Left ventricle myocardium inferior (tissue), 1 donor: ENCODE results near the gene RPL13. TPM values are rescaled to one million over a fixed set of nuclear protein-coding genes. Genes with fewer than 3 reads are reported as not detected.

Source experiments
- DNase-seq: peaks from one replicate; pipeline ENCODE4 v3.0.0-alpha.2; 2020
- H3K27ac ChIP-seq: fragments of 200-600 bp; replicated peaks from 2 replicates; pipeline ENCODE4 v1.8.0; 2021
- H3K27me3 ChIP-seq: fragments of 200-600 bp; 2 replicates; pipeline ENCODE4 v1.8.0; 2021; ENCODE audit warnings: low read depth
- H3K36me3 ChIP-seq: fragments of 200-600 bp; 2 replicates; pipeline ENCODE4 v1.8.0; 2021
- H3K4me1 ChIP-seq: fragments of 200-600 bp; 2 replicates; pipeline ENCODE4 v1.8.0; 2021
- H3K4me3 ChIP-seq: fragments of 200-600 bp; 2 replicates; pipeline ENCODE4 v1.8.0; 2021; ENCODE audit warnings: mild to moderate bottlenecking, moderate library complexity
- H3K9me3 ChIP-seq: fragments of 200-600 bp; replicated peaks from 2 replicates; pipeline ENCODE4 v1.8.0; 2021
- CTCF ChIP-seq: fragments of 200-600 bp; IDR thresholded peaks from 2 replicates; pipeline ENCODE4 v1.8.0; 2021; ENCODE audit warnings: antibody characterized with exemption, mild to moderate bottlenecking, borderline replicate concordance
- intact Hi-C: fragments of 100-400 bp; cut with micrococcal nuclease; formaldehyde crosslinking; loops from one replicate; pipeline ENCODE4 v1.11.0; 2022
- total RNA-seq: library from RNA; stranded (reverse); fragmentation: NEBNext Ultra II Directional; extraction: Animal tissue kit (Norgen Biotek cat#: 25700); gene quantifications from one replicate; pipeline ENCODE4 v1.2.1, GENCODE V29; 2021
- donor health status: DM: no; HTN: yes; CAD: no; lungs with severe emphysema.

Gene RPL13
- total RNA-seq, 1 donor from 2014 or later, result 1,030 TPM

- H3K27ac ChIP-seq, result no peak overlapping the region
- intact Hi-C loops, result no loop called here
- peaks cover 1% of the 10 kb centered on the region for H3K27me3 ChIP-seq
- no peak overlapping the region for H3K4me3 ChIP-seq
- no peak for DNase-seq
- H3K36me3 ChIP-seq, result no peaks in the 10 kb centered on the region
- no peak for TF ChIP-seq CTCF
- H3K9me3 ChIP-seq, result no peaks in the 10 kb centered on the region
- H3K4me1 ChIP-seq, result peaks cover 10% of the 10 kb centered on the region
Measured at GRCh38 chr16:89582614-89583196, 22.2 kb downstream of the RPL13 start.

- intact Hi-C loops, result no loop called here
- H3K9me3 ChIP-seq, result no peaks in the 10 kb centered on the region
- H3K36me3 ChIP-seq, result no peaks in the 10 kb centered on the region
- H3K27ac ChIP-seq, result no peak overlapping the region
- no peak for TF ChIP-seq CTCF
- no peak overlapping the region for H3K4me3 ChIP-seq
- H3K4me1 ChIP-seq, result peaks cover 10% of the 10 kb centered on the region
- no peak for DNase-seq
- H3K27me3 ChIP-seq, result no peaks in the 10 kb centered on the region
Measured at GRCh38 chr16:89583197-89583894, 22.9 kb downstream of the RPL13 start.

- intact Hi-C loops, result no loop called here
- no peak for DNase-seq
- TF ChIP-seq CTCF, result no peak
Measured at GRCh38 chr16:89583895-89584644, 23.6 kb downstream of the RPL13 start.

GRCh38 chr16:89584768-89585549, 24.5 kb downstream of the RPL13 start:
- TF ChIP-seq CTCF, result no peak
- Histone ChIP-seq H3K27ac (no peak overlapping the region), H3K36me3 (no peaks in the 10 kb centered on the region), H3K27me3 (no peaks in the 10 kb centered on the region), H3K4me1 (peaks cover 10% of the 10 kb centered on the region), H3K9me3 (no peaks in the 10 kb centered on the region), H3K4me3 (no peak overlapping the region)
- DNase-seq, result no peak
- intact Hi-C loops, result no loop called here

More at GRCh38 chr16:89583895-89584644, 23.6 kb downstream of the RPL13 start:
- Histone ChIP-seq H3K9me3 (no peaks in the 10 kb centered on the region), H3K4me1 (peaks cover 10% of the 10 kb centered on the region), H3K4me3 (no peak overlapping the region), H3K27ac (no peak overlapping the region), H3K27me3 (no peaks in the 10 kb centered on the region), H3K36me3 (no peaks in the 10 kb centered on the region)

- intact Hi-C loops, result no loop called here
- H3K4me1 ChIP-seq, result peaks cover 10% of the 10 kb centered on the region
- H3K27ac ChIP-seq, result no peak overlapping the region
- no peak for DNase-seq
- no peak for TF ChIP-seq CTCF
- H3K27me3 ChIP-seq, result no peaks in the 10 kb centered on the region
- H3K36me3 ChIP-seq, result no peaks in the 10 kb centered on the region
- no peak overlapping the region for H3K4me3 ChIP-seq
- no peaks in the 10 kb centered on the region for H3K9me3 ChIP-seq
Measured at GRCh38 chr16:89586218-89586617, 25.7 kb downstream of the RPL13 start.
